ENCODE measurements around the gene NYAP2.

Gene NYAP2

DNA sequence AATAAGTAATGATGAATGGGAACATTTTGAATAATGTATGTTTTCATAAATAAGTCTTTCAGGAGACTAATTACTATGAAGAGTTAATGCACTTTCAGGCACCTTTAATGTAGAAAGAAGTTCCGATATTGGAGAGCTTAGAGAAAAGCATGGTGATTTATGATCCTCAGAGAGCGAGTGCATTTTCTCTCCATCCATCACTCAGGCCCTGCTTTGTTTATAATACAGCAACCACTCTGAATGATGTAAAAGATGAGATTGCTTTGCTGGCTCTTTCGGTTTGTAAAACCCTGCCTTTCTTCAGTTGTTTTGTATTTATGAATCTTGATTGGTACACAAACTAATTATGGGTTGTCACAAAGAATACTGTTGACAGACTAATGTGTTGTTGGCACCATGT, 132.0 kb downstream of the NYAP2 start:
- Mint-ChIP-seq H3K9me3 (no peaks in the 10 kb centered on the region), H3K4me1 (ENCODE audit: low read depth) (no peaks in the 10 kb centered on the region), H3K4me3 (no peak overlapping the region), H3K36me3 (ENCODE audit: low read depth) (no peaks in the 10 kb centered on the region), H3K27ac (no peak overlapping the region), H3K27me3 (peaks cover 4% of the 10 kb centered on the region)

DNA sequence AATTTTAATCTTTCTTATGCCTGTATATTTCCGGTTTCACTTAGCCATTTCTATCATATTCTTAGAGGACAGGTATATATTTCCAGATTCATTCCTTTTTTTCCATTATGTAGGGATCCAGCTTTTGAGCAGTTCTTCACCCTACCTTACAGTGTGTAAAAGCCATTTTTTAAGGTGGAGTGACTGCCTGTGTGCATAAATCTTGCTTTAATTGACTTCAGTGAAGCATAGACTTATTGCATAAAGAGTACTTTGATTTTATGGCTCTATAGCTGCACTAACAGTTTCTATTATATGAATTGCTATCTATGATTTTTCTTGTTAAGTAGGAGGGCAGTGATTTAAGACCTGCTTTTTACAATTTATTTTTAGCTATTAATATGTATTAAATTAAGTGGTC, 132.6 kb downstream of the NYAP2 start:
- Mint-ChIP-seq H3K27me3 (no peaks in the 10 kb centered on the region), H3K4me1 (ENCODE audit: low read depth) (no peaks in the 10 kb centered on the region), H3K4me3 (no peak overlapping the region), H3K36me3 (ENCODE audit: low read depth) (no peaks in the 10 kb centered on the region), H3K9me3 (no peaks in the 10 kb centered on the region), H3K27ac (no peak overlapping the region)

DNA sequence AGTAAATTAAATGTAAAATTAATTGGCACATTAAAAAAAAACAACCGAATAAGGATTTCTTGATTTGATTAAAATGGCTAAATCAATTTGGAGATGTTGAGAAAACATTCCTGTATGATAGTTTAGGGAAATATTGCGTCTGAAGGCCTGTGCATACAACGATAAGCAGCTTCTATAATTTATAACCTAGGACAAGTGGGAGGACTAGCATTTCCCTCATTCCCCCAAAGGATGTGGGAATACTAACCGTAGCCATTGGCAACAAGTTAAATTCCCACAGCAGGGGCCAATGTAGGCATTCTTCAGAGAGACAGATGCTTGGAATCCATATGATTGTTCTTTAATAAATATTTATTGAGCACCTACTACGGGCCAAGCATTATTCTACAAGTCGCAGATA, 134.5 kb downstream of the NYAP2 start:
- H3K27me3 Mint-ChIP-seq, result no peaks in the 10 kb centered on the region
- no peak overlapping the region for H3K27ac Mint-ChIP-seq
- no peak overlapping the region for H3K4me3 Mint-ChIP-seq
- no peaks in the 10 kb centered on the region for H3K9me3 Mint-ChIP-seq
- no peaks in the 10 kb centered on the region for H3K4me1 Mint-ChIP-seq (ENCODE audit: low read depth)
- H3K36me3 Mint-ChIP-seq (ENCODE audit: low read depth), result no peaks in the 10 kb centered on the region

DNA sequence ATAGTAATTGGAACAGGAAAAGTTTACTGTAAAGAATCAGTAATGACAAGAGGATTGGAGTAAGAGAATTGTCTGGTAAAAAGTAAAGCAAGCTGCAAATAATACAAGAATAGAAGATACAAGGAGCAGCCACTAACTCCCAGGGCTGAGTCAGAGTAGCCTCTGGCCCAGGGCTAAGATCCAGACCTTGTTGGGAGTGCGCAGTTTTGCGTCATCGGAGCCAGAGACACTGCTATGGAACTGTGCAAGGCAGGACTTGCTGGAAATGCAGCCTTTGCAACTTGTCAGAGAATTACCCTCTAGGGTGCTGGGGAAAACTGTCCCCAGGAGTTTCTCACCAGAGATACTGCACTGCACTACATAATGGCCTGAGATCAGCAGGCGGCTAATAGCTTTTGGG, 135.2 kb downstream of the NYAP2 start:
- no peak overlapping the region for H3K4me3 Mint-ChIP-seq
- H3K27me3 Mint-ChIP-seq, result no peaks in the 10 kb centered on the region
- H3K27ac Mint-ChIP-seq, result no peak overlapping the region
- no peaks in the 10 kb centered on the region for H3K4me1 Mint-ChIP-seq (ENCODE audit: low read depth)
- peaks cover under 1% of the 10 kb centered on the region for H3K9me3 Mint-ChIP-seq
- H3K36me3 Mint-ChIP-seq (ENCODE audit: low read depth), result no peaks in the 10 kb centered on the region

DNA sequence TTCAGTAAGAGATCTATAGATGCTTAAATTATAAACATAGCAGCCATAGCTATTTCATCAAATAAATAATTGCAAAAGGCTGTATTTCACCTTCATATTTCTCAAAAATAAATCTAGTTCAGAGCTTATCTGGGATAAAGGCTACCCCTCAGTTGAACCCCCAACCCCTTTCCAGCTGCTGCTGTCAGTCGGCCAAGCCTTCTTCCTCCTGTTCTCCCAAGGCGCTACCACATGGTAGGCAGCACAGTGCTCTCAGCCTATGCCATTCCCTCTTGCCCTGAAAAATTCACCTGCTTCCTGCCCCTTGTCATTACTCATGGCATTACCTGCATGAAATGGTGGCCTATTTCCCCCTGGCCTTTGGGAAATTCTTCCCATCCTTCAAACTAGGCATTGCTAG, 136.5 kb downstream of the NYAP2 start:
- Mint-ChIP-seq H3K27ac (no peak overlapping the region), H3K36me3 (ENCODE audit: low read depth) (no peaks in the 10 kb centered on the region), H3K27me3 (no peaks in the 10 kb centered on the region), H3K9me3 (peaks cover 11% of the 10 kb centered on the region), H3K4me3 (no peak overlapping the region), H3K4me1 (ENCODE audit: low read depth) (no peaks in the 10 kb centered on the region)

DNA sequence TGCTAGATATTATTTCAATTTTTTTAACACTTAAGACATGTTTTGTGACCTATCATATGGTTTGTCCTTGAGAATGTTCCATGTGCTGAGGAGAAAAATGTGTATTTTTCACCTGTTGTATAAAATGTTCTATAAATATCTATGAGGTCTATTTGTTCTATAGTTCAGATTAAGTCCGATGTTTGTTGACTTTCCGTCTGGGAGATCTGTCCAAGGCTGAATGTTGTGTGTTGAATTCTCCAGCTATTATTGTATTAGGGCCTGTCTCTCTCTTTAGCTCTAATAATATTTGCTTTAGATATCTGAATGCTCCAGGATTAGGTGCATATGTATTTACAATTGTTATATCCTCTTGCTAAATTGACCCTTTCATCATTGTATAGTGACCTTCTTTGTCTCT, 144.1 kb downstream of the NYAP2 start:
- H3K9me3 Mint-ChIP-seq, result peaks cover 16% of the 10 kb centered on the region
- H3K36me3 Mint-ChIP-seq (ENCODE audit: low read depth), result no peaks in the 10 kb centered on the region
- H3K27ac Mint-ChIP-seq, result no peak overlapping the region
- no peak overlapping the region for H3K4me3 Mint-ChIP-seq
- H3K27me3 Mint-ChIP-seq, result peaks cover 17% of the 10 kb centered on the region
- H3K4me1 Mint-ChIP-seq (ENCODE audit: low read depth), result no peaks in the 10 kb centered on the region

DNA sequence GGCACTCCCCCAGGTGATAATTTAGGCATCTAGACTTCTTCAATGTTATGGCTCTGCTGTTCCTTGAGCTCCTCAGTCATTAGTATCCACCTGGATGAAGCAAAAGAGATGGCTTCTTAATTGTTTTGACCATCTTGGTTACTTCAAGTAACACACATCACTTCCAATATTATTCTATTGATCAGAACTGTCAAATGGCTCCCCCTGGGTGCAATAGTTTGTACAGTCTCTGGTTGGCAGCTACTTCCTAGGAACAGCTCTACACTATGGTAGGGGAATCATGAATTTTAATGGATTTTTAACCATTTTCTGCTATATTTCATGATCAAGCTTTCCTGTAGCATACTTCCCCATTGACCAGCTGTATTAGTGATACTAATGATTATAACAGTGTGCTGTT, 157.0 kb downstream of the NYAP2 start:
- Mint-ChIP-seq H3K27me3 (peaks cover 21% of the 10 kb centered on the region), H3K4me3 (no peak overlapping the region), H3K4me1 (ENCODE audit: low read depth) (no peaks in the 10 kb centered on the region), H3K36me3 (ENCODE audit: low read depth) (no peaks in the 10 kb centered on the region), H3K27ac (no peak overlapping the region), H3K9me3 (no peaks in the 10 kb centered on the region)

DNA sequence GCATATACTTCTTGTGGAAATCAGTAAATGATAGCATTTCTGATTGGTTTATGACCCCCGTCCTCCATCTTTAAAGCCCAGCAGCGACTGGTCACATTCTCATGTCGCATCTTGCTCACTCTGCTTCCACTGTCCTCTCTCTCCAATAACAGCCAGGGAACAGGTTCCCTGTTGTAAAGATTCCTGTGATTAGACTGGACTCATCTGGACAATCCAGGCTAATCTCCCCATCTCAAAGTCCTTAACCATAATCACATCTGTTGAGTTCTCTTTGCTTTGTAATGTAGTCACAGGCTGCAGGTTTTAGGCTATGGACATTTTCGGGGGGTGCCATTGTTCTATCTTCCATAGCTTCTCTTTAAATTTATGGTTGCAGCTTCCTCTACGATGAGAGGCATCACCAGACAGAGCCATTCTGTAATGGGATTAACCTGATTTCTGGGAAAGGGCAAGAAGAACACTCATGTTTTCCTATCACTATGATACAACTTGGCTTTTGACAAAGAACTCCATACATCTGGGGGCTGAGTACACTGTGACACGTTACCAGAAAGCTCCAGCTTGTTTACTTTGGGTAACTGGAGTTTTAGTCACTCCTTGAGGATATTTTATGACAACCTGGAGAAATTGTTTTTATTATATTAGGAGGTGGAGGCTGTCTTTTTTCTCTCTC, 159.0 kb downstream of the NYAP2 start:
- Mint-ChIP-seq H3K27ac (no peak overlapping the region), H3K36me3 (ENCODE audit: low read depth) (no peaks in the 10 kb centered on the region), H3K4me3 (no peak overlapping the region), H3K4me1 (ENCODE audit: low read depth) (no peaks in the 10 kb centered on the region), H3K27me3 (peaks cover 26% of the 10 kb centered on the region), H3K9me3 (no peaks in the 10 kb centered on the region)

DNA sequence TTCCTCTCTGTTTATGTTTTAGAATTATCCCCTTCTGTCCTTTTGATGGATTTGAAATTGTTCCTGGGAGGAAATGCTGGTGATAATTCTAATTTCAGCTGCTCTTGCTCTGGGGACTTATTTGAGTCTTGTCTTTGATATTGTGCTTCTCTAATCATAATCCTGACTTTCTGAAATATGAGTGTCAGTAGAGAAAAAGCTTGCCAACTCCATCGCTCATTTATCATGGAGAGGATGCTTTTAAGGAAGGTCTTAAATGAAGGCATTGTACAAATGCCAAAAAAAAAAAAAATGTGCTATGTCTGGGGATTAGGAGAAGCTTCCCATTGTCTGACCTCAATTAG, 159.5 kb downstream of the NYAP2 start:
- no peaks in the 10 kb centered on the region for H3K4me1 Mint-ChIP-seq (ENCODE audit: low read depth)
- peaks cover 28% of the 10 kb centered on the region for H3K27me3 Mint-ChIP-seq
- H3K27ac Mint-ChIP-seq, result no peak overlapping the region
- H3K36me3 Mint-ChIP-seq (ENCODE audit: low read depth), result no peaks in the 10 kb centered on the region
- H3K9me3 Mint-ChIP-seq, result no peaks in the 10 kb centered on the region
- no peak overlapping the region for H3K4me3 Mint-ChIP-seq

DNA sequence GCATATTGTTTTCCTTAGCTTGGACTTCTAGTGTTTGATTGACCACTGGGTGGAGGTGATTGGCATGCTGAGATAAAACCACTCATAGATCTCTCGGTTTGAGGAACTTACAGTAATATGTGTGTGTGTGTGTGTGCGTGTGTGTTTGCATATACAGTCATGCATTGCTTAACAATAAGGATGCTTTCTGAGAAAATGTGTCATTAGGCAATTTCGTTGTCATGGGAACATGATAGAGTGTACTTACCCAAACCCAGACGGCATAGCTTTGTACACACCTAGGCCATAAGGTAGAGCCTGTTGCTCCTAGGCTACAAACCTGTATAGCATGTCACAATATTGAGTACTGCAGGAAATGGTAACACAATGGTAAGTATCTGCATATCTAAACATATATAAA, 167.3 kb downstream of the NYAP2 start:
- peaks cover 14% of the 10 kb centered on the region for H3K27me3 Mint-ChIP-seq
- H3K9me3 Mint-ChIP-seq, result peaks cover 2% of the 10 kb centered on the region
- no peak overlapping the region for H3K4me3 Mint-ChIP-seq
- H3K4me1 Mint-ChIP-seq (ENCODE audit: low read depth), result no peaks in the 10 kb centered on the region
- no peaks in the 10 kb centered on the region for H3K36me3 Mint-ChIP-seq (ENCODE audit: low read depth)
- H3K27ac Mint-ChIP-seq, result no peak overlapping the region

DNA sequence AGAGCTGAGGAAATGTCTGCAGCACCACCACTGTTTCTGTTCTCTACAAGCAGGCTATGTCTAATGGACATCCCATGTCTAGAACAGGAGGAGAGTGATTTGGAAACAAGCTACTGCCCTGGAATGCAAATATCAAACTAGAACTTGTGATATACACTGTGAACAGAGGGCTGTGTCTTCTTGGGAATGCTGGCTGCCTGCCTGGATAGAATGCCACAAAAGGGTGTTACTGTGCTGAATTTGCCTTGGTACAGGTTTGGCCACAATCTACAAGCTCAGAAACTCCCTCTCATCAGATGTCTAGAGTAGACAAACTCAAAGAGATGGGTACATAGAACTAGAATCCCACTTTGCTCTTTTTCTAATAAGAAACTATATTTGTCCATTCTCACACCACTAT, 170.5 kb downstream of the NYAP2 start:
- Mint-ChIP-seq H3K4me1 (ENCODE audit: low read depth) (no peaks in the 10 kb centered on the region), H3K9me3 (peaks cover 7% of the 10 kb centered on the region), H3K27me3 (no peaks in the 10 kb centered on the region), H3K27ac (no peak overlapping the region), H3K36me3 (ENCODE audit: low read depth) (no peaks in the 10 kb centered on the region), H3K4me3 (no peak overlapping the region)

DNA sequence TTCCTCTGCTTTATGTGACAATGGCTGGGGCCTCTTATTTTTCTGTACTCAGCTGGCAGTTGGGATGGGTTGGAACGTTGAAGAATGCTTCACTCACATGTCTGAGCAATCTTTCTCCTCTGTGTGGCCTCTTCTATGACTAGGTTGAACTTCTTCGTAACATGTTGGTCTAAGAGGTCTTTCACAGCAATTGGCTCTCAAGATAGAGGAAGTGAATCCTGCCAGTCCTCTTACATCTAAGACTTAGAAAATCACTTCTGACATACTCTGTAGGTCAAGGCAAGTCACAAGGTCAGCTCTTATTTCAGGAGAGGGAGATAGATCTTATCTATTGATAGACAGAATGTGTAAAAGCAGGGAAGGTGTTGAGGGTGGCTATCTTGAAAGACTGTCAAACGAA, 174.1 kb downstream of the NYAP2 start:
- Mint-ChIP-seq H3K9me3 (peaks cover 7% of the 10 kb centered on the region), H3K36me3 (ENCODE audit: low read depth) (no peaks in the 10 kb centered on the region), H3K27me3 (peaks cover 6% of the 10 kb centered on the region), H3K4me3 (no peak overlapping the region), H3K27ac (no peak overlapping the region), H3K4me1 (ENCODE audit: low read depth) (no peaks in the 10 kb centered on the region)

DNA sequence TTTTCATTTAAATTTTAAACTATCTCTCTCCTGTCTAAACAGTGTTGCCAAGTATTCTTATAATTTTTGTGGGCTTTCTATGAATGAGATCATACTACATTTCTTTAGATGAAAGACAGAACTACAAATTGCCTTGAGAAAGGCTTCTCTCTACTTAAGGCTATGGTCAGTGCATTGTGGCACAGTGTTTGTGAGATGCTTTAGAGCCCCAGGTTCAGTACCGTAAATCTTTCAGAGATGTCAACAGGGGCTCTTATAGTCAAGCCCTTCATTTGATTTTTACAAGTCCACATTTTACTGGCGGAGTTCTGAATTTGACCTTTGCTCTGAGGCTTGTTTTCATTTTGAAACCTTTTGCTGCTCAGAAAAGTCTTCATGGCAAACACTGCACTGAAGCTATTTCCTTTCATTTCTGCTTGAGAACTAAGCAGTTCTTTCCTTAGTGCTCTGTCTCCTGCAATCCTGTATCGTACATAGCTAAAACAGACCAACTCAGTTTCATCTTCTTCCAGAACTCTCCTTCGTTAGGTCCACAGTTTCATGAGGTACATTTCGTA, 175.2 kb downstream of the NYAP2 start:
- Mint-ChIP-seq H3K27me3 (peaks cover 10% of the 10 kb centered on the region), H3K9me3 (peaks cover 7% of the 10 kb centered on the region)

DNA sequence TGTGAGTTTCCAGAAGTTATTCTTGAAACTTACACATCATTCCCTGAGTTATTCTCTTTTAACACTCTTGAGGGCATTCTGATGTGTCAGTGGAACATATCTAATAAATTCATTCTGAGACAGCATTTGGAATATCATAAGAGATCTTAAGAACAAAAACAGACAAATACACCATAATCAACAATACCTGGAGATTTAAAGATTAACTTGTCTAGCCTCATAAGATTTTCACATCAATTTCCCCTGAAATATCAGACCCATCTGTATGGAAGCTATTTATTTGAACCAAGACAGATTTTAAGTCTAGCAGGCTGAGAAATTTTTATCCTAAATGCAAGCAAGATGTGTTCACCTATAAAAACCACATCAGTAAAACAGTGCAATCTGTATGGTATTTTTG, 181.6 kb downstream of the NYAP2 start:
- peaks cover 18% of the 10 kb centered on the region for H3K27me3 Mint-ChIP-seq
- no peaks in the 10 kb centered on the region for H3K36me3 Mint-ChIP-seq (ENCODE audit: low read depth)
- no peaks in the 10 kb centered on the region for H3K9me3 Mint-ChIP-seq
- H3K4me3 Mint-ChIP-seq, result no peak overlapping the region
- no peaks in the 10 kb centered on the region for H3K4me1 Mint-ChIP-seq (ENCODE audit: low read depth)
- no peak overlapping the region for H3K27ac Mint-ChIP-seq

More for the DNA sequence above, 175.2 kb downstream of the NYAP2 start:
- Mint-ChIP-seq H3K4me1 (ENCODE audit: low read depth) (no peaks in the 10 kb centered on the region), H3K4me3 (no peak overlapping the region), H3K36me3 (ENCODE audit: low read depth) (no peaks in the 10 kb centered on the region), H3K27ac (no peak overlapping the region)

DNA sequence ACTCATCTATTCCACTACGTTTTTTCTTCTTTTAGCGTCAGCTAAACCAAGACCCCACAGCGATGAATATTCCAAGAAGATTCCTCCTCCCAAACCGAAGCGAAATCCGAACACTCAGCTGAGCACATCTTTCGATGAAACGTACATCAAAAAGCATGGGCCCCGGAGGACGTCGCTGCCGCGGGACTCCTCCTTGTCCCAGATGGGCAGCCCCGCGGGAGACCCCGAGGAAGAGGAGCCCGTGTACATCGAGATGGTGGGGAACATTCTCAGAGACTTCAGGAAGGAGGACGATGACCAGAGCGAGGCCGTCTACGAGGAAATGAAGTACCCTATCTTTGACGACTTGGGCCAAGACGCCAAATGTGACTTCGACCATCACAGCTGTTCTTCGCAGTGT, 182.4 kb downstream of the NYAP2 start:
- Mint-ChIP-seq H3K4me3 (no peak overlapping the region), H3K9me3 (no peaks in the 10 kb centered on the region), H3K36me3 (ENCODE audit: low read depth) (no peaks in the 10 kb centered on the region), H3K4me1 (ENCODE audit: low read depth) (no peaks in the 10 kb centered on the region), H3K27ac (no peak overlapping the region), H3K27me3 (peaks cover 18% of the 10 kb centered on the region)

DNA sequence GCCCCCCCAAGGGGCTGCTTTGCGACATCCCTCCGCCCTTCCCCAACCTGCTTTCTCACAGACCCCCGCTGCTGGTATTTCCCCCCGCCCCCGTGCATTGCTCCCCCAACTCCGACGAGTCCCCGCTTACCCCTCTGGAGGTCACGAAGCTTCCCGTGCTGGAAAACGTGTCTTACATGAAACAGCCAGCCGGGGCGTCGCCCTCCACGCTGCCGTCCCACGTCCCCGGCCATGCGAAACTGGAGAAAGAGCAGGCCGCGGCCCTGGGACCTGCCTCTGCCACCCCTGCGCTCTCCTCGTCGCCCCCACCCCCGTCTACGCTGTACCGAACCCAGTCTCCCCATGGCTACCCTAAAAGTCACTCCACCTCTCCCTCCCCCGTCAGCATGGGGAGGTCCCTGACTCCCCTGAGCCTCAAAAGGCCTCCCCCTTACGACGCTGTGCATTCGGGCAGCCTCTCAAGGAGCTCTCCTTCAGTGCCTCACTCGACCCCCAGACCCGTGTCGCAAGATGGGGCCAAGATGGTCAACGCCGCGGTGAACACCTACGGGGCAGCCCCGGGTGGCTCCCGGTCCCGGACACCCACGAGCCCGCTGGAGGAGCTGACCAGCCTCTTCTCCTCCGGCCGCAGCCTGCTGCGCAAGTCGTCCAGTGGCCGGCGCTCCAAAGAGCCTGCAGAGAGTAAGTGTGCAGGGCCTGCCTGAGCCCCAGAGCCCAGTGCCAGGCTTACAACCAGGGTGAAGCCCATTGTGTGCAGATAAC, 183.0 kb downstream of the NYAP2 start:
- H3K27ac Mint-ChIP-seq, result no peak overlapping the region
- no peaks in the 10 kb centered on the region for H3K36me3 Mint-ChIP-seq (ENCODE audit: low read depth)
- H3K27me3 Mint-ChIP-seq, result peaks cover 18% of the 10 kb centered on the region
- H3K4me3 Mint-ChIP-seq, result no peak overlapping the region
- no peaks in the 10 kb centered on the region for H3K9me3 Mint-ChIP-seq
- no peaks in the 10 kb centered on the region for H3K4me1 Mint-ChIP-seq (ENCODE audit: low read depth)

Measured in stimulated activated naive CD8-positive, alpha-beta T cell treated with anti-CD3 and anti-CD28 coated beads, Interleukin-15, Interleukin-2, amounts not matched to agents 100 ng/mL and 50 ng/mL, for 24 hours (primary cell).